ENCODE results near the gene AXDND1.

DNA sequence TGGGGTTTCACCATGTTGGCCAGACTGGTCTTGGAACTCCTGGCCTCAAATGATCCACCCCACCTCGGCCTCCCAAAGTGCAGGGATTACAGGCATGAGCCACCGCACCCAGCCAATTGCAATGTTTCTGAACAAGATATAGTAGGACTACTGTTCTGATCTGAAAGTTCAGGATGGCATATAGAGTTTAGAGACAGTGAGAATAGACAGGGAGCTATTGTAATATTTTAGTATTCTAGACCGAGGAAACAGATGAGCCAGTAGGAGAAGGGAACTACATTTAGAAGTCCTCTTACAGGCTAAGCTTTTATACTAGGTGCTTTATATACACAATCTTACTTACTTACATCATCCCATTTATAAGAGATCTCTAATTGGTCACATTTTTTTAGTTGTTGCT lies 39.0 kb upstream of the AXDND1 start:
- no peak for TF ChIP-seq EZH2 (optimal IDR thresholded peaks at IDR 0.05; ENCODE audit: low read depth, low read length)
- TF ChIP-seq, protein P1, sequence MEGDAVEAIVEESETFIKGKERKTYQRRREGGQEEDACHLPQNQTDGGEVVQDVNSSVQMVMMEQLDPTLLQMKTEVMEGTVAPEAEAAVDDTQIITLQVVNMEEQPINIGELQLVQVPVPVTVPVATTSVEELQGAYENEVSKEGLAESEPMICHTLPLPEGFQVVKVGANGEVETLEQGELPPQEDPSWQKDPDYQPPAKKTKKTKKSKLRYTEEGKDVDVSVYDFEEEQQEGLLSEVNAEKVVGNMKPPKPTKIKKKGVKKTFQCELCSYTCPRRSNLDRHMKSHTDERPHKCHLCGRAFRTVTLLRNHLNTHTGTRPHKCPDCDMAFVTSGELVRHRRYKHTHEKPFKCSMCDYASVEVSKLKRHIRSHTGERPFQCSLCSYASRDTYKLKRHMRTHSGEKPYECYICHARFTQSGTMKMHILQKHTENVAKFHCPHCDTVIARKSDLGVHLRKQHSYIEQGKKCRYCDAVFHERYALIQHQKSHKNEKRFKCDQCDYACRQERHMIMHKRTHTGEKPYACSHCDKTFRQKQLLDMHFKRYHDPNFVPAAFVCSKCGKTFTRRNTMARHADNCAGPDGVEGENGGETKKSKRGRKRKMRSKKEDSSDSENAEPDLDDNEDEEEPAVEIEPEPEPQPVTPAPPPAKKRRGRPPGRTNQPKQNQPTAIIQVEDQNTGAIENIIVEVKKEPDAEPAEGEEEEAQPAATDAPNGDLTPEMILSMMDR (IDR thresholded peaks at IDR 0.05; ENCODE audit: low read length) = no peak

Data from MM.1S (cell line).